HG02943 (cell line): Measurements from ENCODE around the gene SPOCK1.

Source experiments
- ATAC-seq: cut with Tn5 transposase; IDR thresholded peaks from one replicate; pipeline ENCODE4 v1.9.1; 2021; ENCODE audit warnings: mild to moderate bottlenecking, low read depth, moderate library complexity; ENCODE audit not compliant: unreplicated experiment

The SPOCK1 gene

DNA sequence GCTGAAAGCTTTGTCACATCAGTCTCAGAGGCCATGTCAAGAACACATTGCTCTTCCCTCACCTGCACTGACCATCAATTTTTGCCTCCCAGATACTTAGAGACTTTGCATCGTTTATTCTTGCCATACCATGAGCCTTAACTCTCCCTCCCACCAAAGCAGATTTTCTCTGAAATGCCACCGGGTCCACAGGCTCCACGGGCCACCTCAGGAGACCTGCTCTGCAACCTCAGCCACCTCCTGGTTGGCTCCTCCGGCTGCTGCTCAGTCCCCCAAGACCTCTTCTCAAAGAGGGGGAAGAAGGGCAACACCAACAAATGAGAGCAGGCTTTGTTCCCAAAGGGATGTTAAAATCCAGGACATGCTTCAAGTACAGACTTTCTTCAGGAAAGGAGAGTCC, 400.5 kb downstream of the SPOCK1 start:
- ATAC-seq: no peak

DNA sequence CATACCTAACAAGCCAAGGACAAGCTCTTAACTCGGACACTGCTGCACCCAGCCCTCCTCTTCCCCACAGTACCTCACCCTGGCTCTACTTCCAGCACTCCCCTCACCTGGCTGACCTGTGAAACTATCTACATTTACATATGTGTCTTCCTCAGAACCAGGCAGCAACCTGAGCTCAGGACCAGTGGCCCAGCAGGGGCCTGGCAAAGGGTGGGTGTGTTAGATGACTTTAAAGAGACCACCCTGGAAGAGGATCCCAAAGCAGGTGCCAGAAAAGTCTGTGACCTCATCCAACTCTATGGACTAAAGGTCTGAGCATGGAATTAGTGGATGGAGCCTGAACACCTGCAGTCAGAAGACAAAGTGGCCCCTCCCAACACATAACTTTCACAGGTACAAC, 400.9 kb downstream of the SPOCK1 start:
- ATAC-seq: no peak

DNA sequence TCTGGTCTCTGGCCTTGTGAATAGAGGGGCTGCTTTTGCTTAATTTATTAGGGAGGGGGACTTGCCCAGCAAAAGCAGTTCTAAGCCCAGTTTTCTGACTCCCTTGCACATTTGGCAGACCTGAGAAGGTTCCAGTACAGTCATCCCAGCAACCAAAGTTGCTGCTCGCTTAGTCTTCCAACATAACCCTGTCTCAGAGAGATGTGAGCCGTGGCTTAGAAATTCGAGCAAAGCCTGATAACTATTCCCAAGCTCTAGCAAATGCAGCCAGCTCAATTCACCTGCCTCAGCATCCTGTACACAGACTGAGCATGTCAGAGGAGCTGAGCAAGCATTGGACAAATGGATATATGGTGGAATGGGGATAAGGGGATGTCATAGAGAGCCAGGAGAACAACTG, 401.9 kb downstream of the SPOCK1 start:
- no peak for ATAC-seq

DNA sequence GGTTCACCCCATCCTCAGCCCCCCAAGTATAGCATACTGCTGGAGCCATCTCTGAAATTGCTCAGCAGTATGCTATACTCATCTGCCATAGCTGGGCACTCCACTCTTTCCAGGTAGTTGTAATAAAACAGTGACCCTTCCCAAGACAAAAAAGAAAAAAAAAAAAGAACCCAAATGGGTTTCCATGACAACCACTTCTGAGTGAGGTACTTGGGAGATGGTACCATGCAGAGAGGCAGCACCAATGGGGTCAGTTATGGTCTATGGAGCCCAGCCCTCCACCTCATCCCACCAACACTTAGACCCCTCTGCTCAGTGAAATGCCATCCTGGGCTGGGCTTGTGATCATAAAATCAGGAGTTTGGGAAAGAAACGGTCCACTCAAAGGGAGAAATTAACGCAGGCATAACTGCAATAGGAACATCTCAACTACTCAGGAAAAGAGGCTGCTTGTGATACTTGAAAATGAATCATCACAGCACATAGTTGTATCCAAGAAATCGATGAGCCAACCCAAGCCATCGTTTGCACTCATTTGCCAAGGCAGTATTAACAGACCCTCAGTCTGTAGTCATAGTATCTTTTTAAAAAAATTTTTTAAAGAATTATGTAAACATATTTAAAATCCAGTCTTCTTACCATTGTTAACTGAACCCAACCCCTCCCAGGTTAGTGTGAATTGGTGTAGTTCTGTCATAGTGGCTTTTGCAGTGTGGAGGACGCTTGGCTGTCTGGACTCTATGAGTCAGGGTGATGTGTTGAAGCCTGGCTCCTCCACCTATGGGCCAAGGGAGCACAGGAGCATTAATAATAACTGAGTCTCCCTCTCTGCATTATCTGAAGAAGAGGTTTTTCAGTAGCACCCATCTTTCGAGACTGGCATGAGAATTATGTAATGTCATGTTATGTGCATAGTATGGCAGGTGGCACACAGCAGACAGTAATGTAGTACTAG, 402.7 kb downstream of the SPOCK1 start:
- ATAC-seq: no peak

DNA sequence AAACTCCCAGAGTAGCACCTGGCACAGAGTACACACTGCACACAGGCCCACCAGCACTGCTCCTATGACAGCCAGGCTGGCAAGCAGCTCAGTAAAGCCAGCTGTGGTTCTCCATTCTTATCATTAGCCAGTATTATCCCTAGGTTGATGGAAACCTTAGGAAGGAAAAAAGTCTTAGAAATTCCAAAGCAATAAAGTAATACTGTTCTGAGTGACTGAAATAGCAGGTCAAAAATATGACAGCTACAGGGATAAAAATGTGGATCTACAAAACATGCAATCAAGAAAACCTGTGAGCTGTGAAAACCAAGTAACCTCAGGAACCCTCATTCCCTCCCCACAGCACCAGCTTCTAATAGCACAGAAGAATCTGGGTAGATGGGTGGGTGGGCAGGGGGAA, 403.5 kb downstream of the SPOCK1 start:
- ATAC-seq: no peak

DNA sequence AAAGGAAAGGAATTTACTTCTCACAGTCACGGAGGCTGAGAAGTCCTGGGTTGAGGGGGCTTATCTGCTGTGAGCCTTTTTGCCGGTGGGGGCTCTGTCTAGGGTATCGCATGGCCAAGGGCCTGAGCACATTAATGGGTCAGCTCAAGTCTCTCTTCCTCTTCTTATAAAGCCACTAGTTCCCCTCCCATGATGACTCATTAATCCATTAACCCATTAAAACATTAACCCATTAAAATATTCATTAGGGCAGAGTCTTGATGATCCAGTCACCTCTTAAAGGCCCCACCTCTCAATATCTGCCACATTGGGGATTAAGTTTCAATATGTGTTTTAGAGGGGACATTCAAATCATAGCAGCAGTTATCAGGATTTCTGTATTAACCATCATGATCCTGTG, 406.3 kb downstream of the SPOCK1 start:
- ATAC-seq: no peak

DNA sequence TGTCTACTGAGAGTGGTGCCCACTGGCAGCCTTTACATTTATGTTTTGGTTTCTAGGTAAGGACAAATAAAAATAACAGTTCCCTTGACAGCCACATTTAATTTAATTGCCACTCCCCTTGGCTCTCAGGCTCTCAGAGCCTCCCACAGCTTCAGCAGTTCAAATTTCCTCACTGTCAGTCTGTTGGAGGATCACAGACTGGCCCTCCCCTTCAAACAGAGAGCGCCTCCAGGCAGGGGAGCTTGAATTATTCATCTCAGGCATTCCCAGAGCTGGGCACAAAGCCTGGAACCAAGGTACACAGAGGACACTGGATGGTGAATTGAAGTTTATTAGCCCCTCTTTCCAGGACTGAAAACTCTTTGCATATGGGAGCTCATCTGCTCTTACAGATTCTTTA, 407.7 kb downstream of the SPOCK1 start:
- ATAC-seq: no peak

DNA sequence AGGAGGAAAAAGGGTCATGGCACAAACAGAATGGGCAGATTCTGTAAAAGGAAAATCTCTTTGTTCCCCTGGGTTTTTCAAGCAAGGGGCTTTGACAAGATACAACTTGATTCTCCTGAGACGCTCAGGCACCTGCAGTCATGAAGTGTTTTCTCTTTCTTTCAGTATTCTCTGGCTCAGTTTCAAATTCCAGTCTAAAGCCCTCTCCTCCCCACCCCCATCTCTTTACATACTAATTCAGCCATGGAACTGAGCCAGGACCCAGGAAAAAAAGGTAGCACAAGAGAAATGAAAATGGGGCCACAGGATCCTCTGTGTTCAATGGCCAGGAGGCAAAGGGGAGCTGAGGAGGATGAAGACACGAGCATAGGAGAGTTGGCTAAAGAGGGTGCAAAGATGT, 408.4 kb downstream of the SPOCK1 start:
- no peak for ATAC-seq

DNA sequence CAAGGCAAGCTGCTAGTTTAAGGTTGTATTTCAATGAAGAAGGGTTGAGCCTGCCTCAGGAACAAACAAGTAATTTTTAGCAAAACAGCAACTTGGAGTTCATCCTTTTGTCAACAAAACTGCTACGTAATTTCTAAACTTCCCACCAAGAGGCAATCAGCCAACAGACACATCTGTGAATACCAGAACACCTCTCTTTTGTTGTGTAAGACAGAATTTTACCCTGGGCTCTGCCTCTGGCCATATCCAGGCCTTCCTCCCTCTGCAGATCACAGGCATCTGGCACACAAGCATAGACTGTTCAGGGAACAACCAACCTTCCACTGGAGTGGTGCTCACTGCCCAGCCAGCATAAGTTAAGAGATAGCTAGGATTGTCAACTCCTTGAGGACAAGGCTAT, 409.0 kb downstream of the SPOCK1 start:
- no peak for ATAC-seq

DNA sequence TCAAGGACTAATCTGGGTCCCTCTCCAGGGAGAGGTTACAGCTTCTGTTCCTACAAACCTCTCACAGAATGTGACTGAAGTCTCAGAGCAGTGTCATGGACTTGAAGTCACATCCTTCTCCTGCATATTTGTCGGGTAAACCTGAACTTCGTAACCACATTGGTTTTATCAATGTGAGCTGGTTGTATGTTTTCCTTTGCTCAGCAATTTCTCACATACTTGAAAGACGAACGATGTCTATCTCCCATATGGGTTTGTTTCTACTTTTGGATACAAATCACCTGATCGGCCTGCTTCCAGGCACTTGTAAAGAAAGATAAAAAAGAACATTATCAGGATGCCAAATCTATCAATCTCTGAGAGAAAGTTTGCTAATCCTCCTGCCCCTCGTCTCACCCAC, 411.0 kb downstream of the SPOCK1 start:
- ATAC-seq: no peak

DNA sequence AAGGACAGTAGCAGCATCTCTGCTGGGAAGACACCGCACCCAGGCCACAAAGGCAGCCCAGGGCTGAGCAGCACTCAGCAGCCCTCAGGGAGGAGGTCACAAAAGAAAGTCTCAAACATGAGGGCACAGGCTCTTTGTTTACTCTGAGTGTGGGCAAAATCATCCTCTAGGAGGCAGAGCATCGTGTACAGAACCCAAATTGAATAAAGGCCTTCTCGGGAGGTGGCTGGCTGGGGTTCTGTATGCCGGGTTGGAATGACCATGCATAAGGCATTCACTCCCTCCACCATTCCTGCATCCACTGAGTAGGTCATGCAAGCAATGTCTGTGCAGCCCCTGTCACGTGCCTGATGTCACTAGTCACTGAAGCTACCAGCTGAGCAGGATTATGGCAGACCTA, 412.8 kb downstream of the SPOCK1 start:
- ATAC-seq: no peak

DNA sequence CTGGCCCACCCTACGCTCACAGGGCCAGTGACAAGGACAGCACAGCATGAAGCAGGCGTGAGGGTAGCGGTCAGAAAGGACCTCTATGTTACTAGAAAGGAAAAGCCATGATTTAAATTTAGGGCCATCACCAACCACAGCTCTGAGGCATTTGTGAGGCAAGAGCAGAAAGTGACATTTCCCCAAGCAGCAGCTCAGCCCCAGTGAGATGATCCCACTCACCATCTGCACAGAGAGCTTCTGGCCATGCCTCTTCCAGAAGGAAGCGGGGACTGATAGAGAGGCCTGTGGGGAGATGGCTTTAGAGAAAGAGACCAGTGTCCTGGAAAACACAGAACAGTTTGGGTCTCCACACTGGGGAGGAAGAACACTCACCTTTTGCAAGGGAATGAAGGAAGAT, 413.9 kb downstream of the SPOCK1 start:
- no peak for ATAC-seq

DNA sequence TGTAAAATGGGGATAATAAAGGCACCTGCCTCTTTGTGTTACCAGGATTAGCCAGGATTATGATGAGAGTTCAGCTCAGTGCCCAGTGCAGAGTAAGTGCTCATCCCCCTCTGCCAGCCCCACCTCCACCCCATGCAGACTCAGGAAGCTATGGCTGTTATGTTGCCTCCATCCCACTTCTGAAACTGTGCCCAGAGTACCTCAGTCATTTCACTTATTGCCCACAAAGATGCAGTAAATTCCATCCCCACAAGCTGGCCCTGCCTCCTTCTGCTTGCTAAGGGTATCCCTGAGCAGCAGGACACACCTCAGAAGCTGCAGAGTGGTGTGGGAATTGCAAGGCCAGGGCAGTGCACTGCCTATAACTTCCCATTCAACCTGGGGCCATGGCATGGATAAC, 415.1 kb downstream of the SPOCK1 start:
- no peak for ATAC-seq

DNA sequence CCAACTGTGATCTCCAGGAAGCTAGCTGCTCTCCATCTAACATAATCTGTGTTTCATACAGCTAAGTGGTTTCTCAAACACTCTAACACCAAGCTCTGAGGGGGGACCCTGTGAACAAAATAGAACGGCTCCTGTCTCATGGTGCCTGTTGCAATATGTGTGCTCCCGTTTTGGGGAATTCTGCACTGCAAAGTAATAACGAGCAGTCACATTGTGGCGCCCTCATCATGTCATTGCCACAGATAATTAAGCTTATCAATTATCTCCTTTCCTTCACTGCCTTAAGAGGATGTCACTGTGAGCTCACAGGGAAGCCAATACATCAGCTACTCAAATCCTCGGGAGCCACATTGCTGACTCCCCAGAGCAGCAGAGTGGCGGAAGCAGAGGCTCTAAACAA, 416.2 kb downstream of the SPOCK1 start:
- no peak for ATAC-seq

DNA sequence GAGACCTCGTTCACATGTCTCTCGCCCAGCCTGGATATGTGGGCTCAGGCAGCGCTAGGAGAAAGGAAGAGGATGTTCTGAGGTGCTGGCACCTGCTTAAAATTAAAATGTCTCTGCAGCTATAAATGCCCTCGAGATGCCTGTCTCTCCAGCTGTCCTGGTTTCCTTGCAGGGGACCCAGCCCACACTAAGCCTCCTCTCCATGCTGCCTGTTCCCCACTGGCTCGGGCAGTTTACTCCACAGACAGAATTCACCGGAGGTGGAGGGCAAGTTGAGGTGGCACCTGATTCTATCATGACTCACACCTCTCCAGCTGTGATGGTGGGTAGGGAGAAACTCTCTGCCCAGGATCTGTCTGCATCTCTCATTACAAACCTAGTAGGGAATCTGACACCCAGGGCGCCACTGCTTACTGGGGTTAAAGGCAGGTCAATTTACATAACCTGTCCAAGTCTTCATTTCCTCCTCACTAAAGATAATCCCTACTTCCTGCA, 420.9 kb downstream of the SPOCK1 start:
- no peak for ATAC-seq

DNA sequence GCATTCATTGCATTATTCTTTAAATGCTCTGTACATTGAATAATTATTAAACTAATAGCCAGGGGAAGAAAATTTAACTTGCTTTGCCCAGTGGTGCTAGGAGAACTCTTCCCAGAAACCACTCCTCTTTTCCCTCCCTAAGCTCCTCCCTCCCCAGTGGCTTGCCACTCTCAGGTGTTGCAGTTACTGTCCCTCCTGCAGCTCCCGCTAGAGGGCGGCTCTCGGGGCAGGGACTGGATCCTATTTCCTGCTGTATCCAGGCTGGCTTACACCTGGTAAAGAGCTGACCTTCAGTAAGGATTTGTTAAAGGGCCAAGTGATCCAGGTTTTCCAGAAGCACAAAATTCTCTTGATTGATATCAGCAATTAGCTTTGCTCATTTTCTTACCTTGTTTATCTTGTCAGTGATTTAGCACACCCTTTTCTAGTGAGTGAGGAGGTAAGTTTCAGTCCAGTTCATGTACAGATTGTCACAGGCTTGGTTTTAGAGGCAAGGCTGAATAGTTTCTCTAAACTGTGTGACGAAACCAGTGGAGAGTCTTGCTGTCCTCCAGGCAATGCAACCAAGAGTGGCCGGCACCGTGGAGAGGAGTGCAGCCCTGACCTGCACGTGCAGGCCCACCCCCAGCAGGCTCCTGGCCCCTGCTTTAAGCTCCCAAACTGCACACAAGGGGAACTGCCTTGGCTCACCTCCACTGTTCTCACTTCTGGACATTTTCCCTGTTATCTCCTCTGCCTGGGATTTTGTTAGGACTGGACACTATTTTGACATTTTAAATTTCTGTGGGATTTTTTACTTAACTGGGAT, 423.8 kb downstream of the SPOCK1 start:
- ATAC-seq: no peak

DNA sequence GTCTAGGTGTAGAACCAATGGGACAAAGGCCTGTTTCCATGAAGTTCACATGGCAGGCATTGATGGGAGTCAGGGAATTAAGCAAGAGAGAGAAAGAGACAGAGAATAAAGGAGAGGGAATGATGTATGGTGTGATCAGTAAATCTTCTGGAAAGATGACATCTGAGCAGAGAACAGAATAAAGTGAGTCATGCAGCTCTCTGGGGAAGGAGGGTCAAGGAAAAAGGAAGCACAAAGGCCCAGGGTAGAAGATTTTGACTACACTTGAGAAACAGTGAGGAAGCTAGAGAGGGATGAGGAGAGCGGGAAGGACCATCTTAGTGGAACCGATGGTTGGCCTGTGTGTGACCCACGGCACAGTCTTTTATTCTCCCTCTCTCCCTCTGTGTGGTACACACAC, 425.9 kb downstream of the SPOCK1 start:
- no peak for ATAC-seq

DNA sequence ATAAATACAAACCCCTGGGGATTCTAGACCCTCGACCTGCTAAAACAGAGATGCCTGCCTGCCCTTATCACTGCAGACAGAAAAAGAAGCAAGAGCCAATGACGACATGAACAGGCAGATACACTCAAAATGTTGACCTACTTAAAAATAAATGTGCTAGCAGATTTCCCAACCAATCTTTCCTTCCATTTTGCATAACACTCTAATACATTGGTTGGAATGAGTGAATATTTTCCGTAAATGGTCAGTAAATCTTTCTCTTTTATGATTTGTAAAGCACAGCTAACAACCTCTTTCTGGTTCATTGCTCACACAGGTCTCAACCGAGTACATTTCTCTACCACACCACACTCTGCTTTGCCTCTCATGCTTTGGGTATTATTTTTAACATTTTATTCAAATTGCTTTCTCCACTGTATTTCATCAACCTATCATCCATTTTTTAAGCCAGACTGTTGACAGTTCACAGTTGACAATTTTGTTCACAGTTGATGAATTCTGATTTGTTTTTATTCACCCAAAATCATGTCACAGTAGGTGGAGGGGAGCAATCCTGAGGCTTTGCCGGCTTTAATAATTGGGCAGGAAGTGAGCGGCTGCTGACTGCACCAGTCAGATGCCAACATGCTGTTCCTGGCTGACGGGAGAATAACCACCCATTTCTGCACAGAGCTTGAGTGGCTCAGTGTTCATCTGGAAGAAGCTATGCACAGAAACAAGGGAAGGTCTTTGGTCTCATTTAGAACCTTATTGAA, 426.6 kb downstream of the SPOCK1 start:
- no peak for ATAC-seq

DNA sequence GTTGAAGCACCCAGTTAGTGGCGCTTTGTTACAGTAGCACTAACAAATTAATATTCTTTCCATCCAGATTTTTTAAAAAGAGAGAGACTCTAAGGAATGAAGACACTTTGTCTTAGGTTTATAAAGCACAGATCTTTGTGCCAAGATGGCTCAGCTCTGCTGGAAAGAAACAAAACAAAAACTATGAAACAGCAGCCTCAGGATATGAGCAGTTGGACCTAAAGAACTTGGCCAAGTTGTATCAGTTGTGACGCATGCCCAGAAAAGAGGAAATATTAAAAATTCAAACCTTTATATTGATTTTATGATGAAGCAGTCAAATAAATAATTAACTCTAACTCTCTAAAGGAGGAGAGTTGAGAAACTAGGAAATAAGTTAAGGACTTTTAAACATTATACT, 427.2 kb downstream of the SPOCK1 start:
- ATAC-seq: no peak

DNA sequence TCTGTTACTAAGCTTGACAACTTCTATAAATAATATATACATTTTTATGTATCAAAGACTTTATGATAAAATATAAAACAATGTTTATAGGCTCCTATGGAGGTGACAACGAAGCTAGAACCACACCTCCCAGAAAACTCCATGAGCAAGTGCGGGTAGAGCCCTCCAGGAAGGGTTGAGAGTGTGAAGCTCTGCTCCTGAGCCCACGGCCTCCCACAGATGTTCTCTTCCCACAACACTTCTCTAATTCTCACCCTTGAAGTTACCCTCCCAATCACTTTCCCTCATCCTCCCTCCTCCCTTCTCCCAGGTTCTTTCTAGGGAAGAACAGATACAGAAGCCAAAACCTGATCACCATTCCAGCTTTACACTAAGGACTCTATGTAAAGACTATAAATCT, 427.6 kb downstream of the SPOCK1 start:
- ATAC-seq: no peak

DNA sequence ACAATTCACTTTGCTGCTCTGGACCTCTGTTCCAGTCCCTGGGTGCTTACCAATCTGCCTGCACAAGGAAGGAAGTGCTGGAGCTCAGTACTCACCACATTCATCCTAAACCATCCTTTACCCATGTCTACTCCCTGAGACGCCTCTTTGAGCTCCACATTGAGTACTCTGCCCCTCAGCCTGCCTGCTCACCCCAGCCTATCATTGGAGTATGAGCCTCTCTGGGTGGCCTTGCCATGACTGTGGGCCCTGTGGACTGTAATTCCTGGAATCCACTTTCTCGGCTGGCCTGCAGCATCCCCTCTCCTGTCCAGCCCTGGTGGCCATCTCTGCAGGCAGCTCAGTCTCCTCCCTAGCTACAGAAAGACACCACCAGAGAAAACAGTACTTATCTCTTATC, 428.6 kb downstream of the SPOCK1 start:
- ATAC-seq: no peak
